ENCODE results near the gene NEURL1.
A peak's percentile ranks its signal among the peaks of the same experiment; 100 is the strongest.

Gene NEURL1

DNA sequence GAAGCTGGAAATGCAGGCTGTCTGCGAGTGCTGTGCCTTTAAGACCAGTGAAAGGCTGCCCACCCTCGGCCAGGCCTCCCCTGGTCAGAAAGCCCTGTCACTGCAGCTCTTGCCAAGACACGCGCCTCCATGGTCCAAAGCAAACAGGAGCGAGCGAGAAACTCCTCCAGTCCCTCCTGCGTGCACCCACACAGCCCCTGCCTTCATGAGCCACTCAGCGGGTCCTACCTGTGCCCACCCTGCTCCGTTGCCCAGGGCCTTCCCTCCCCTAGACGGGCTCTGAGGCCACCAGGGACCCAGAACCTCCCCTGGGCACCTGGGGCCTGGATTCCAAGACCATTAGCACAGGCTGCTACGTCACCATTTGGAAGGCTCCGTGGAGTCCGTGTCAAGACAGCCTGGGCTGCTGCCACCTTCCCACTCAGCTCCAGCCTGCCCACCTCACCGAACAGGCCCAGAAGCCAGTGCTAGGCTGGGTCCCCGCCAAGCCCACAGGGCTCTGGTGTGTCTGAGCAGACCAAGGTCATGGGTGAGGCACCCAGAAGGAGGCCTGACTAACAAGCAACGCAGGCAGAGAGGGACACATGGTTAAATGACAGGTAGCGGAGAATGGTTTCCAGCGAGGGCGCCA lies 144.5 kb downstream of the NEURL1 start:
- Histone ChIP-seq H3K9me3 (ENCODE audit: control insufficient read depth in 5 of 5, low read length in 5 of 5) (no peaks in the 10 kb centered on the region), H3K4me1 (ENCODE audit: control insufficient read depth in 5 of 5, insufficient read depth in 5 of 5, low read length in 5 of 5) (peaks cover 13 to 55% (median 46%) of the 10 kb centered on the region in 5 donors), H3K4me3 (ENCODE audit: low read depth in 1 of 5, low read length in 5 of 5) (peak overlapping the region in 2 of 5 donors; percentile 4 to 13), H3K27me3 (ENCODE audit: control insufficient read depth in 5 of 5, insufficient read depth in 4 of 5, low read length in 5 of 5) (no peaks in the 10 kb centered on the region), H3K36me3 (ENCODE audit: control insufficient read depth in 5 of 5, insufficient read depth in 5 of 5, low read length in 5 of 5) (peaks cover 0 to 10% (median 7%) of the 10 kb centered on the region in 5 donors), H3K9ac (ENCODE audit: low read length in 5 of 5) (peak overlapping the region in 1 of 5 donors; percentile 43), H3K27ac (ENCODE audit: low read depth, low read length) (peak overlapping the region; percentile 60)

DNA sequence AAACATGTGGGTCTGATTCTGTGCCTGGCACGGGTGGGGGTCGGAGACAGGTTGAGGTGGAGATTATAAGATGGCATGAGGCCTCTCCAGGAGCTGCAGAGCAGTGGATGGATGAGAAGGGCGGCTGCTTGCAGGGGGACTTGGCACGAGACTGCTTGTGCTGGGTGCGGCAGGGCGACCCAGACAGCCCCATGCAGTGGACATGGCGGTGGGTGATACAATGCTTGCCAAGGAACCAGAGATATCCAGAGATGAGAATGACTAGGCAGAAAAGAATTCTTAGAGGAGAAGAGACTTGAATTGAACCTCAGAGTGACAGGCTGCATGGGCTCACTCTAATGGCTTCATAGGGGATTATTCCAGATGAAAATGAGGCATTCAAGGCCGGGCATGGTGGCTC lies 145.4 kb downstream of the NEURL1 start:
- H3K4me3 ChIP-seq (ENCODE audit: low read depth in 1 of 5, low read length in 5 of 5) = no peak overlapping the region
- H3K9ac ChIP-seq (ENCODE audit: low read length in 5 of 5) = no peak overlapping the region
- peaks cover 13 to 56% (median 46%) of the 10 kb centered on the region in 5 donors for H3K4me1 ChIP-seq (ENCODE audit: control insufficient read depth in 5 of 5, insufficient read depth in 5 of 5, low read length in 5 of 5)
- H3K9me3 ChIP-seq (ENCODE audit: control insufficient read depth in 5 of 5, low read length in 5 of 5) = no peaks in the 10 kb centered on the region
- H3K36me3 ChIP-seq (ENCODE audit: control insufficient read depth in 5 of 5, insufficient read depth in 5 of 5, low read length in 5 of 5) = peaks cover 0 to 8% (median 6%) of the 10 kb centered on the region in 5 donors
- H3K27me3 ChIP-seq (ENCODE audit: control insufficient read depth in 5 of 5, insufficient read depth in 4 of 5, low read length in 5 of 5) = no peaks in the 10 kb centered on the region
- H3K27ac ChIP-seq (ENCODE audit: low read depth, low read length) = no peak overlapping the region

DNA sequence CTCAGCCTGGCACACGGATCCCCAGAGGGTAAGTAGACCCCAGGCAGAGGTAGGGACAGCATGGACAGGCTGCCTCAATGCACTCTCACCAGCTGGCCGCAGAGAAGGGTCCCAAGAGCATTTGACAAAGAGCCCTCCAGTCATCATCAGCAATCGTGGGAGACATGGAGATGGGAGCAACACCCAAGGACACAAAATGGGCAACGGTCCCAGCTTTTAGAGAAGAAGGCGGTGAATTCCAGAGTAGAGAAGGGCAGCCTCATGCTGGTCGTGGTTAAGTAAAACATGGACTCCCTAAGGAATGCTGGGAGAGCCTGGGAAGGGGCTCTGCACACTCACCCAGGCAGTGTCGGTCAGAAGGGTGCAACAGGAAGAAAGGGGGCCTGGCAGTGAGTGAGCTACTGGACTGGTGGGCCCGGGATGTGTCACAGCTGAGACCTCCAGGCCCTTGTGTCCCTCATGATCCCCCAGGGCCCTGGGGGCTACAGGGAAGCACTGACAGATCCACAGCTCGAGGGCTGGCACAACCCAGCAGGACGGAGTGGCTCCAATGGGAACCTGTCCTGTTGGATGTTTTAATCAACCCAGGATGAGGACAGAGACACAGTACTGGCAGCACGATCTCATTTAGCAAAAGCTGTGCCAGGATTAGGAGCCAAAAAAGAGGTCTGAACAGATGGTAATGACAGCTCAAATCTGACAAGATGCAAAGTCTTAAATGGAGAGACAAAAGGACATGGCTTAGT lies 147.1 kb downstream of the NEURL1 start:
- Histone ChIP-seq H3K9ac (ENCODE audit: low read length in 5 of 5) (no peak overlapping the region), H3K36me3 (ENCODE audit: control insufficient read depth in 5 of 5, insufficient read depth in 5 of 5, low read length in 5 of 5) (peaks cover 0 to 3% (median 0%) of the 10 kb centered on the region in 5 donors), H3K4me3 (ENCODE audit: low read depth in 1 of 5, low read length in 5 of 5) (no peak overlapping the region), H3K27ac (ENCODE audit: low read depth, low read length) (no peak overlapping the region), H3K27me3 (ENCODE audit: control insufficient read depth in 5 of 5, insufficient read depth in 4 of 5, low read length in 5 of 5) (no peaks in the 10 kb centered on the region), H3K9me3 (ENCODE audit: control insufficient read depth in 5 of 5, low read length in 5 of 5) (no peaks in the 10 kb centered on the region), H3K4me1 (ENCODE audit: control insufficient read depth in 5 of 5, insufficient read depth in 5 of 5, low read length in 5 of 5) (peaks cover 13 to 68% (median 54%) of the 10 kb centered on the region in 5 donors)

DNA sequence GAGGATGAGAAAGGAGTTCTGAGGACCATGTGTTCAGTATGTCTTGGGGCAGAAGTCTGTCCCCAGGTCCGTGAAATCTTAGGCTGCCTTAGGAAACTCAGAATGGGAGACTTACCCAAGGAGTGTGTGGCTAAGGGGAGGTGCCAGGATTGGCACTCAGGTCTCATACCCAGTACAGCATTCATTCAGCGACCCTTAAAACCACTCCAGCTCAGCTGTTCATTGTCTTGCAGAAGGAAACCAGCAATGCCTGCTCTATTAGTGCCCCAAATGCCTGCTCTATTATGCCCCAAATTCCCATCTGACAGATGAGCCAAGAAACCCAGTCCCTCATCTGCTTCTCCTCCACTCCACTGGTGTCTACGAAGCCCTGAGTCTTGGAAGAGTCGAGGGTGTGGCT lies 147.8 kb downstream of the NEURL1 start:
- Histone ChIP-seq H3K27ac (ENCODE audit: low read depth, low read length) (no peak overlapping the region), H3K4me1 (ENCODE audit: control insufficient read depth in 5 of 5, insufficient read depth in 5 of 5, low read length in 5 of 5) (peaks cover 15 to 70% (median 54%) of the 10 kb centered on the region in 5 donors), H3K4me3 (ENCODE audit: low read depth in 1 of 5, low read length in 5 of 5) (no peak overlapping the region), H3K27me3 (ENCODE audit: control insufficient read depth in 5 of 5, insufficient read depth in 4 of 5, low read length in 5 of 5) (no peaks in the 10 kb centered on the region), H3K36me3 (ENCODE audit: control insufficient read depth in 5 of 5, insufficient read depth in 5 of 5, low read length in 5 of 5) (peaks cover 0 to 3% (median under 1%) of the 10 kb centered on the region in 5 donors), H3K9ac (ENCODE audit: low read length in 5 of 5) (no peak overlapping the region), H3K9me3 (ENCODE audit: control insufficient read depth in 5 of 5, low read length in 5 of 5) (no peaks in the 10 kb centered on the region)
